Measurements from ENCODE around the gene KLF17.
"Not testable (repeated sequence)": the region's sequence is repeated elsewhere in the genome, so short reads cannot be mapped to it uniquely, and the experiment has no call there.

KLF17 gene

DNA sequence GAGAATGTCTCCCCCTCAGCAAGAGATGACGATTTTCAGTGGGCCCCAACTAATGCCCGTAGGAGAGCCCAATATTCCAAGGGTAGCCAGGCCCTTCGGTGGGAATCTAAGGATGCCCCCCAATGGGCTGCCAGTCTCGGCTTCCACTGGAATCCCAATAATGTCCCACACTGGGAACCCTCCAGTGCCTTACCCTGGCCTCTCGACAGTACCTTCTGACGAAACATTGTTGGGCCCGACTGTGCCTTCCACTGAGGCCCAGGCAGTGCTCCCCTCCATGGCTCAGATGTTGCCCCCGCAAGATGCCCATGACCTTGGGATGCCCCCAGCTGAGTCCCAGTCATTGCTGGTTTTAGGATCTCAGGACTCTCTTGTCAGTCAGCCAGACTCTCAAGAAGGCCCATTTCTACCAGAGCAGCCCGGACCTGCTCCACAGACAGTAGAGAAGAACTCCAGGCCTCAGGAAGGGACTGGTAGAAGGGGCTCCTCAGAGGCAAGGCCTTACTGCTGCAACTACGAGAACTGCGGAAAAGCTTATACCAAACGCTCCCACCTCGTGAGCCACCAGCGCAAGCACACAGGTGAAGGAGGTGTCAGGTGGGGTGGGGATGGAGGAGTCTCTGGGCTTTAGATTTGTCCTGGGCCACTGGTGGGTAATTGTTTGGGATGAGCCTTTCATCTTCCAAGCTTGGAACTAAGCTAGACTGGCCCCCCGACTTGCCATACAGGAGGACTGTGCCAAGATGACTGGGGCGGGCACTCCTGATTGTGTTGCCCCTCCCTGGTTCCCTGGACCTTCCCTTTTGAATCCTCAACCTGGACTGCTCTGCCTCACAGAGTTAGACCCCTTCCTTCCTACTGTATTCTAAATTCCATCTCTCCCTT lies 11.2 kb downstream of the KLF17 start:
- DNase-seq (ENCODE audit: low spot score in 2 of 2) (no peak), ATAC-seq (peak; percentile 26)
- Mint-ChIP-seq H3K9me3 (no peaks in the 10 kb centered on the region), H3K4me1 (no peaks in the 10 kb centered on the region), H3K27ac (no peak overlapping the region), H3K36me3 (no peaks in the 10 kb centered on the region), H3K4me3 (no peak overlapping the region)

DNA sequence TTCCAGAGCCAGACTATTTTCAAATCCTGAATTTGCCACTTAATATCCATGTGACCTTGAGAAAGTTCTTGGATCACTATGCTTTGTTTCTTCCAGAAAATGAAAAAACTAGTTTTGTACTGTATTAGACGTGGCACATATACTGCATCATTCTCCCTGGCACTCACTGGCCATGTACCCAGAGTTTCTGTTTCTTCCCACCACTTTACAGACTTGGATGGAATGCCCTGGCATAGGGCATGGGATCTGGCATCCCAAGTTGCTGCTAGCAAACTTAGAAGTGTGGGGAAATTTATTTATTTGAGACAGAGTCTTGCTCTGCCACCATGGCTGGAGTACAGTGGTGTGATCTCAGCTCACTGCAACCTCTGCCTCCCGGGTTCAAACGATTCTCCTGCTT lies 12.8 kb downstream of the KLF17 start:
- Mint-ChIP-seq H3K4me3 (no peak overlapping the region), H3K9me3 (no peaks in the 10 kb centered on the region), H3K36me3 (no peaks in the 10 kb centered on the region), H3K4me1 (no peaks in the 10 kb centered on the region), H3K27ac (no peak overlapping the region)
- DNase-seq (ENCODE audit: low spot score in 2 of 2) (no peak), ATAC-seq (no peak)

DNA sequence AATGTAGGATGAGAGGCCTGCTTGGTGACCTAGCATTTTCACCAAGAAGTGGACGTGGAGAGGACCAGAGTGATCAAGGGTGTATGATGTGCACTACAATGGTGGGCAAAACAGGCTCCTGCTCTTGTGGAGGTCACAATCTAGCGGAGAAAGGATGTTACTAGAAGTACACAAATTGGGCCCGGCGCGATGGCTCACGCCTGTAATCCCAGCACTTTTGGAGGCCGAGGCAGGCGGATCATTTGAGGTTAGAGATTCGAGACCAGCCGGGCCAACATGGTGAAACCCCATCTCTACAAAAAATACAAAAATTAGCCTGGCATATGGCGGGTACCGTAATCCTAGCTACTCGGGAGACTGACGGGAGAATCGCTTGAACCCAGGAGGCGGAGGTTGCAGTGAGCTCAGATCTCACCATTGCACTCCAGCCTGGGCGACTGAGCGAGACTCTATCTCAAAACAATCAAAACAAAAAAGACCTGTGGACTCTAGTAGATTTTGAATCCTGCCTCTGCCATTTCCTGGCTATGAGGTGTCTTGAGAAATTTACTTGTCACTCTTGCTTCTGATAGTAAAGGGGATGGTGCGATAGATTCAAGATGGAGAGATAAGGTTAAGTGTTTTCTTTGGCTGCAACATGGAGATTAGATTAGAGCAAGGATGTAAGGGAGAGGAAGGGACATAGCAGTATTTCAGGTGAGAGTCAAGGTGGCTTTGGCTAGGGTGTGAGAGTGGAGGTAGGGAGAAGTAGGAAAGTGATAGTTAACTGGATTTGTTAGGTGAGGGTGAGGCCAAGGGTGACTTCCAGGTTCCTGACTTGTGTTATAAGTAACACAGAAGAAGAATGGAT lies 15.7 kb downstream of the KLF17 start:
- no peak for ATAC-seq
- no peak for DNase-seq (ENCODE audit: low spot score in 2 of 2)
- Mint-ChIP-seq H3K4me1 (no peaks in the 10 kb centered on the region), H3K27ac (no peak overlapping the region), H3K9me3 (no peaks in the 10 kb centered on the region), H3K36me3 (no peaks in the 10 kb centered on the region), H3K4me3 (no peak overlapping the region)

DNA sequence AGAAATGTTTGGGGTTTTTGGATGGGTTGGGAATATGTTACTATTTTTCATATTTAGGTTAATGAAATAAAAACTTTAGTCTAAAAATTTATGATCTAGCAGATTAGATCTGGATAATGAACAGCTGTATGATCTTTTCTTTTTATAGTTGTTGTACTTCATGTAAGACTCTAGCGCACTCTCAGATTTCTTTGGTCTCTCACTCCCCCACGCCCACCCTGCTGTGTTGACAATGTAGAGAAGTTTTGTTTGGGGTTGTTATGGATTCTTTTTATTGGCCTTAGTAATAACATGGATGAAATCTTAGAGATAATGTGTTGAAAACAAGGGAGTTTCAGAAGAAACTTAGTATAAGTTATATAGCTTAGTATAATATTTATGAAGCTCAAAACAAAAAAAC lies 17.3 kb downstream of the KLF17 start:
- Mint-ChIP-seq H3K4me1 (no peaks in the 10 kb centered on the region), H3K27ac (no peak overlapping the region), H3K9me3 (no peaks in the 10 kb centered on the region), H3K36me3 (no peaks in the 10 kb centered on the region), H3K4me3 (no peak overlapping the region)
- ATAC-seq (no peak), DNase-seq (ENCODE audit: low spot score in 2 of 2) (no peak)

DNA sequence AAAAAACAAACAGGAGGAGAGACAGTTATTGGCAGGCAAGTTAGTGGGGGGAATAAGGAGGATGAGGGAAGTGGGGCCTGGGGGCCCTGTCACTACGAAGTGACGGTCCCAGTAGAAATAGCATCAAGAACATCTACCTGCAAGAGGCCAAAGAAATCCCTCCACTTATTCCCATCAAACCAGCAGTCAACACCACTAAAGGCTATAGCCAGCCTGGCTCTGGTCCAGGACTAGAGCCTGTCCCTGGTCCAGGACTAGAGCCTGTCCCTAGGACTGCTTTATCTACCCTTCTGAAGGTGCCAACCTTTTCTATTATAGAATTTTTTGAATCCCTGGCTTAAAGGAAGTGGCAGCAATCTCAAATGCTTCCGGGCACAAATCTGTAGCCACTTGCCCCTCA lies 19.6 kb downstream of the KLF17 start:
- H3K4me1 Mint-ChIP-seq, result no peaks in the 10 kb centered on the region
- ATAC-seq, result no peak
- peaks cover 3% of the 10 kb centered on the region for H3K9me3 Mint-ChIP-seq
- H3K4me3 Mint-ChIP-seq, result no peak overlapping the region
- no peaks in the 10 kb centered on the region for H3K36me3 Mint-ChIP-seq
- DNase-seq (ENCODE audit: low spot score in 2 of 2), result no peak
- no peak overlapping the region for H3K27ac Mint-ChIP-seq

DNA sequence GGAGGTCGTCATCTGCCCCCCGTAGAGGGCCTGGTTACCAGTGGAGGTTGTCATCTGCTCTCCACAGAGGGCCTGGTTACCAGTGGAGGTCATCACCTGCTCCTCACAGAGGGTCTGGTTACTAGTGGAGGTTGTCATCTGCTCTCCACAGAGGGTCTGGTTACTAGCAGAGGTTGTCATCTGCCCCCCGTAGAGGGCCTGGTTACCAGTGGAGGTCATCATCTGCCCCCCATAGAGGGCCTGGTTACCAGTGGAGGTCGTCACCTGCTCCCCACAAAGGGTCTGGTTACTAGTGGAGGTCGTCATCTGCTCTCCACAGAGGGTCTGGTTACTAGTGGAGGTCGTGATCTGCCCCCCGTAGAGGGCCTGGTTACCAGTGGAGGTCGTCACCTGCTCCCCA lies 20.9 kb downstream of the KLF17 start:
- not testable (repeated sequence) for H3K4me3 Mint-ChIP-seq; H3K36me3 Mint-ChIP-seq; ATAC-seq; H3K27ac Mint-ChIP-seq; H3K4me1 Mint-ChIP-seq; DNase-seq (ENCODE audit: low spot score in 2 of 2)
- H3K9me3 Mint-ChIP-seq, result peaks cover 12% of the 10 kb centered on the region

DNA sequence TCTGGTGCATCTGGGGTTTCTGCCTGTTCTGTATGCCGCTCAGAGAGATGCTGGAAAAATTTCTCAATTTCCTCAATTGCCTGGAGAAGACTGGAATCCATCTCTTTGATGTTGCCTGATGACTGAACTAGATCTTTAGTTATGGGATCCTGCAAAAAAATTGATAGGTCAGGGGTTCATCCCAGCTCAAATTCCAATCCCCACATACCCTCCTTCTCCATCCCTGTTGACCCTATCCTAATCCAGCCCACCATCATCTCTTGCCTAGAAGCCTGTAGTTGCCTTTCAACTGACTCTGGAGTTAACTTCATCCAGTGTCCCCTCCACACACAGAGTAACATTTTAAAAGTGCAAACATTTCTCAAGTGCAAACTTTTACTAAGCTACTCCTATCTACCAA lies 22.9 kb downstream of the KLF17 start, which contains the start of gene KLF18:
KLF18 (minus strand) TSS at position 101 of the 400 bp plus-strand sequence; CDS start at position 101, 0 bp downstream.
- Mint-ChIP-seq H3K9me3 (peaks cover 16% of the 10 kb centered on the region), H3K4me1 (no peaks in the 10 kb centered on the region), H3K4me3 (no peak within 1 kb of the TSS), H3K27ac (no peak within 1 kb of the TSS), H3K36me3 (no peaks in the 10 kb centered on the region)
- ATAC-seq (no peak), DNase-seq (ENCODE audit: low spot score in 2 of 2) (no peak)

DNA sequence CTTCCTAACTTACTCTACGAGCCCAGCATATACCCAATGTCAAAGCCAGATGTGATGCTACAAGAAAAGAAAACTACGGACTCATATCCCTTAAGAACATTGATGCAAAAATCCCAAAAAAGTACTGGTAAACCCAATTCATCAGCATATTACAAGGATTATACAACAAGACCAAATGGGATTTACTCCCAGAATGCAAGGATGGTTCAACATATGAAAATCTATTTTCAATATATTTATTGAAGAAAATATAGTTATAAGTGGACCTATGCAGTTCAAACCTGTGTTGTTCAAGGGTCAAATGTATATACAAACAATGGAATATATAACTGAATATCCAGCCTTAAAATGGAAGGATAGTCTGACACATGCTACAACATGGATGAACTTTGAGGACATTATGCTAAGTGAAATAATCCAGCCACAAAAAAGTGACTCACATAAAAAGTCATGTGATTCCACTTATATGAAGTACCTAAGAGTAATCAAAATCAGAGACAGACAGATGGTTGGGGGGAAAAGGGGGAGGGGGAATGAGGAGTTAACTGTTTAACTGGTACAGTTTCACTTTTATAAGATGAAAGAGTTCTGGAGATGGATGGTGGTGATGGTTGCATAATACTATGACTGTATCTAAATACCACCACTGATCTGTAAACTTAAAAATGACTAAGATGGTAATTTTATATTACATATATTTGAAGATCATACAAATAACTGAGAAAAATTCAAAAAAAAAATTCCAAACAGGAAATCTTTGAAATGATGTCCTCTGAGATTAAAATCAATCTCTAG lies 26.5 kb downstream of the KLF17 start:
- no peaks in the 10 kb centered on the region for H3K36me3 Mint-ChIP-seq
- no peaks in the 10 kb centered on the region for H3K4me1 Mint-ChIP-seq
- ATAC-seq (no peak), DNase-seq (ENCODE audit: low spot score in 2 of 2) (no peak)
- H3K27ac Mint-ChIP-seq, result no peak overlapping the region
- no peak overlapping the region for H3K4me3 Mint-ChIP-seq
- H3K9me3 Mint-ChIP-seq, result peaks cover 18% of the 10 kb centered on the region

DNA sequence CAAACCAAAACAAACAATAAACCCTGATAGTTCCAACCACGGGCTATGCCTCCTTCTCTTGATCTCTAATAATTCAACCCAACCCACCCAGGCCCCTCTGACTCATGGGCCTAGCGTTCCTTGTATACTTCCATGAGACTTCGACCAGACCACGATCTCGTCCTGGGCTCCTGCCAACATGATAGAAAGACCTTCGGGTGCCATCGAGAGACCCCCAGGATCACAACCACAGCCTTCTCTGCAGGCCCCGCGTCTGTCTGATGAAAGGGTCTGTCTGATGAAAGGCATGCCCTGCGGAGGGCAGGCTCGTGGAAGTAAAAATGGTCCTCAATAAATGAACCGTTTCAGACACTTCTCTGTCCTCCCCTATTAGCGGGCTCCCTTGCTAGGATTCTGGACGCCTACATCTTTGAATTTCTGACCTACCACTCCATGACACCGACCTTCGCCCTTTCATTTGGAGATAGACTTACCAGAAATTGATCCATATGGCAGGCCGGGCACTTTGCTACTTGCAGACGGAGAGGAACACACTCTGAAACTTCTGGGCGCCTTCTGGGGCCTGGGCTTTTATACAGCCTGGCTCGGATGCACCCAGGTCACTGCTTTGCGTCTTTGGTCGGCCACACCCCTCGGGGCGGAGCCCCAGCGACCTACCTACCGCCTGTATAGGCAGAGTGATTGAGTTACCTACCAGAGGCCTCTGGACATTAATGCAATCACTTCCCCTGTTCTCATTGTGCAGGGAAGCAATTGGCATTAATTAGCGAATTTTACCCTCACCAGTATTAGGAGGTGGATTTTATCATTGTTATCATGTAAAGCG lies 28.1 kb downstream of the KLF17 start:
- H3K9me3 Mint-ChIP-seq, result peaks cover 18% of the 10 kb centered on the region
- H3K27ac Mint-ChIP-seq, result no peak overlapping the region
- H3K4me3 Mint-ChIP-seq, result no peak overlapping the region
- H3K4me1 Mint-ChIP-seq, result no peaks in the 10 kb centered on the region
- no peak for ATAC-seq
- no peaks in the 10 kb centered on the region for H3K36me3 Mint-ChIP-seq
- no peak for DNase-seq (ENCODE audit: low spot score in 2 of 2)

DNA sequence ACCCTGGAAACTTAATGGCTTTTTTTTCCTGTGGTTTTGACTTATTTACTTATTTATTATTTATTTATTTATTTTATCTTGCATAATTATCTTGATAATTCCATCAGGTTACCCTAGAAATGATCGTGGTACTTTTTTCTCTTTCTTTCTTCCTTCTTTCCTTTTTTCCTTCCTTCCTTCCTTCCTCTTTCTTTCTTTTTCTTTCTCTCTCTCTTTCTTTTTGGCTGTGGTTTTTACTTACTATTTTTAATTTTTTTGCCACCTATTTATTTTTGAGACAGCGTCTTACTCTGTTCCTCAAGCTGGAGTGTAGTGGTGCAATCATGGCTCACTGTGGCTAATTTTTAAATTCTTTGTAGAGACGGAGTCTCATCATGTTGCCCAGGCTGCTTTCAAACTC lies 29.0 kb downstream of the KLF17 start:
- no peak overlapping the region for H3K27ac Mint-ChIP-seq
- H3K4me1 Mint-ChIP-seq, result no peaks in the 10 kb centered on the region
- no peak overlapping the region for H3K4me3 Mint-ChIP-seq
- H3K9me3 Mint-ChIP-seq, result peaks cover 18% of the 10 kb centered on the region
- no peak for ATAC-seq
- no peaks in the 10 kb centered on the region for H3K36me3 Mint-ChIP-seq
- no peak for DNase-seq (ENCODE audit: low spot score in 2 of 2)

DNA sequence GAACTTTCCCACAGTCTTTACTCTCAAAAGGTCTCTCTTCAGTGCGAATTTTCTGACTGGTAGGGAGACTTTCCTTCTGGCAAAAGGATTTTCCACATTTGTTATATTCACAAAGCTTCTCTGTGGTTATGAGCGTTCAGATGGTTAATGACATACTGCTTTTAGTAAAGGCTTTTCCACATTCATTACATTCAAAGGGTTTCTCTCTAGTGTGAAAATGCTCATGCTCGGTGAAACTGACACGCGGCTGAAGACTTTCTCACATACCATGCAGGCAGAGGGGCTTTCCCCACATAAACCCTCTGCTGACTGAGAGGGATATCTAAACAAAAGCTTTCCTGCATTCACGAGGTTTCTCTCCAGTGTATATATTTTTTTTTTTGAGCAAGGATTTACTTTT lies 32.7 kb downstream of the KLF17 start:
- H3K36me3 Mint-ChIP-seq, result no peaks in the 10 kb centered on the region
- H3K4me3 Mint-ChIP-seq, result no peak overlapping the region
- H3K27ac Mint-ChIP-seq, result no peak overlapping the region
- DNase-seq (ENCODE audit: low spot score in 2 of 2) (no peak), ATAC-seq (no peak)
- no peaks in the 10 kb centered on the region for H3K4me1 Mint-ChIP-seq
- peaks cover 2% of the 10 kb centered on the region for H3K9me3 Mint-ChIP-seq

DNA sequence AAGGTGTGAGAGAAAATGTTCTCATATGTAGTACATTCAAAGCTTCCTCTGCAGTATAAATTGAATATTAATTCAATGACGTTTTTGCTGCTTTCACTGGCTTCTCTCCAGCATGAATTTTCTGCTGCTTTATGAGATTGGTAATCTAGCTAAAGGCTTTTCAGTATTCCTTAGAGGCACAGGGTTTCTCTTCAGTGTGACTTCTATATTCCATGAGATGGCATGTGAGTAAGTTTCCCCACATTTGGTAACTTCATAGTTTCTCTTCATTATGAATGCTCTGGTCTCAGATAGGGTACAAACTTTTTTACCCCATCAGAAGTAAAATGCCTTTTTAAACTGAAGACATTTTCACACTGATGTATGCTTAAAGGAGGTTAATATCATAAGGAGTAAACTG lies 33.2 kb downstream of the KLF17 start:
- Mint-ChIP-seq H3K27ac (no peak overlapping the region), H3K4me3 (no peak overlapping the region), H3K4me1 (no peaks in the 10 kb centered on the region), H3K9me3 (peaks cover 2% of the 10 kb centered on the region), H3K36me3 (no peaks in the 10 kb centered on the region)
- no peak for ATAC-seq
- no peak for DNase-seq (ENCODE audit: low spot score in 2 of 2)

DNA sequence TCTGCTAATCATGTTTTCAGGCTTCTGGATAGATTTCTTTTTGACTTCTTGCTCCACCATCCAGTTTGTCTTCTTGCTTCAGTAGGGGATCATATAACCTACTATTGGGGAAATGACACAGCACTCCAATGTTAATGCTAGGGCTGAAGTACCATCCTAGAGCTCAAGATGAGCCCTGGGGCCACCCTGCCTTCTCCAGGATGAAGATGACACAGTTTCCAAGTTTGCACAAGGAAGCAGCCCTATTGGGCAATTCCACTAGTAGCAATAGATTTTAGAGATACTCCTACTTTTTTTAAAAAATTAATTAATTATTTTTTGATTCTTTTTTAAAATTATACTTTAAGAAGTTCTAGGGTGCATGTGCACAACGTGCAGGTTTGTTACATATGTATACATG lies 34.1 kb downstream of the KLF17 start:
- ATAC-seq (no peak), DNase-seq (ENCODE audit: low spot score in 2 of 2) (no peak)
- no peaks in the 10 kb centered on the region for H3K36me3 Mint-ChIP-seq
- peaks cover under 1% of the 10 kb centered on the region for H3K9me3 Mint-ChIP-seq
- H3K4me3 Mint-ChIP-seq, result no peak overlapping the region
- no peaks in the 10 kb centered on the region for H3K4me1 Mint-ChIP-seq
- H3K27ac Mint-ChIP-seq, result no peak overlapping the region

DNA sequence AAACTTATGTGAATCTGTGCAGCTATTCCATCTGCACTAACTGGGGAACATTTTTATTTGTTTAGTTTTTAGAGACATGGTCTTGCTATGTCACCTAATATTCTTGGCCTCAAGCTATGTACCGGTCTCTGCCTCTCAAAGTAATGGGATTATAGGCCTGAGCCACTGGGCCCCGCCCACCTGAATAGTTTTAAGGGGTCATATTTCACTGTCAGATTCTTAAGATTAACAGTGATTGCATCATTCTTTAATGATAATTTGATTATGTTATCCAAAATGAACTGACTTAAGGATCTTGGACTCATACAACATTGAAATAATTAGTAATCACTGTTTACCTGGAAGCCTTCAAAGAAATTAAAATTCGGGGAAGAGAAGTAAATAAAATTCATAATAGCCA lies 35.4 kb downstream of the KLF17 start:
- ATAC-seq (no peak), DNase-seq (ENCODE audit: low spot score in 2 of 2) (peak in 1 of 2 donors; percentile 2)
- Mint-ChIP-seq H3K4me1 (no peaks in the 10 kb centered on the region), H3K4me3 (no peak overlapping the region), H3K36me3 (no peaks in the 10 kb centered on the region), H3K27ac (no peak overlapping the region), H3K9me3 (no peaks in the 10 kb centered on the region)
